GM12892 (cell line): Measurements from ENCODE around the gene ZNF483.

Experiments
- POLR2AphosphoS5 ChIP-seq: IDR thresholded peaks from 2 replicates; pipeline ENCODE4 v1.6.1; 2011; ENCODE audit warnings: low read depth, low read length, control low read depth
- TAF1 ChIP-seq: IDR thresholded peaks from 2 replicates; pipeline ENCODE4 v1.6.1; 2011; ENCODE audit warnings: low read depth, mild to moderate bottlenecking, control low read depth, low read length, borderline replicate concordance

- TF ChIP-seq TAF1, result no peak
- TF ChIP-seq POLR2AphosphoS5, result no peak
Observed at GRCh38 chr9:111484572-111484894, 40.4 kb upstream of the ZNF483 start.
